ENCODE data around the gene WDR64. TPM values are rescaled to one million over a fixed set of nuclear protein-coding genes. Genes with fewer than 3 reads are reported as not detected.
A peak's percentile ranks its signal among the peaks of the same experiment; 100 is the strongest.

The WDR64 gene
- total RNA-seq, 1 experiment from 2014 or later, result not detected

DNA sequence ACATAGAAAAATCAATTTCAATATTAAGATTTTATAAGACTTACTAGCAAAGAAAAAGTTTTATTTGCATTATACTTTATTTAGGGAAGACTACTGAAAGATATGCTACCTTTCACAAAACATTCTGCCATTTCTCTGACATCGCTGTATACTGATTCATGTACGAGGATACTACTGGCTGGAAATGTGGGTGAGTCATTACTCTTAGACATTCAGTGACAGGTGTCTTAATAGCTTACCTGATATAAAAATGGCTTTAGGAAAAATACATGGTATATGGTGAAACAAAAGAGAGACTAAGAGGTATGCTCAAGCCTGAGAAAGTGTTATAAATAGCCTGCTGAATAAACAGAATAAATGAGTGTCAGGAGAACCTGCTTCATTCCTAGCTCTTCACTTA, 122.9 kb downstream of the WDR64 start:
- CTCF ChIA-PET, result no interaction called here

DNA sequence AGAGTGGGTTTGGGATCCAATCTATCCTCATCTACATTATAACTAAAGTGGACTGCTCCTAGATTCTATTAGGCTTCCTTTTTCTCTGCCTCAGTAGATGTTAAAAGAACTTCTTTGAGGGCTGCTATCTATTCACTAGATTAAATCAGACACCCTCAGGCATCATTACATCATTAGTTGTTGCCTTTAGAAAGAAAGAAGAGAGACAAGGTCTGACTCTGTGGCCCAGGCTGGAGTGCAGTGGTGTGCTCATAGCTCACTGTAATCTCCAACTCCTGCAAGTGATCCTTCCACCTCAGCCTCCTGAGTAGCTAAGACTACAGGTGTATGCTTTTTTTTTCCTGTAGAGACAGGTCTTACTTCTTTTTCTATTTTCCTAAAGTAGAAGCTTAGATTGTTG, 124.8 kb downstream of the WDR64 start:
- intact Hi-C loops (cut with micrococcal nuclease; ENCODE audit: unreplicated experiment), result no loop called here
- 0 out of 2 replicates have a peak, but pooled peaks cover 4% of the 10 kb centered on the region for H3K9me2 ChIP-seq (ENCODE audit: insufficient read depth)
- no peak overlapping the region for H3K4me3 ChIP-seq
- H3K4me1 ChIP-seq (replicated peaks; ENCODE audit: insufficient read depth), result no peaks in the 10 kb centered on the region
- no peak overlapping the region for H2AFZ ChIP-seq
- TF ChIP-seq CTCF (conservative IDR thresholded peaks at IDR 0.05), result no peak
- no peak for TF ChIP-seq EZH2 (IDR thresholded peaks at IDR 0.05; ENCODE audit: low read depth)
- CTCF ChIA-PET, result no interaction called here
- no peaks in the 10 kb centered on the region for H3K9me3 ChIP-seq (ENCODE audit: insufficient read depth, low read depth)
- no peaks in the 10 kb centered on the region for H4K20me1 ChIP-seq (ENCODE audit: insufficient read depth)
- H3K4me2 ChIP-seq, result no peak overlapping the region
- H3F3A ChIP-seq (ENCODE audit: insufficient read depth, low read depth), result no peaks in the 10 kb centered on the region
- no peaks in the 10 kb centered on the region for H3K27me3 ChIP-seq (ENCODE audit: insufficient read depth, low read depth)
- H3K27ac ChIP-seq, result no peak overlapping the region
- no peaks in the 10 kb centered on the region for H3K79me2 ChIP-seq (ENCODE audit: low read depth)
- no peak for DNase-seq
- BruUV-seq (replicated peaks), result no TSS peak
- POLR2A ChIA-PET (ENCODE audit: unreplicated experiment), result interaction anchor here (0.5 kb wide), 1 partner anchor 136 kb away, joined by 18 read pairs; the partner anchor contains the start of genes CHML and OPN3
- H3K36me3 ChIP-seq (ENCODE audit: low read depth), result no peaks in the 10 kb centered on the region

More for the DNA sequence above, 122.9 kb downstream of the WDR64 start:
- no peaks in the 10 kb centered on the region for H3K36me3 ChIP-seq (ENCODE audit: low read depth)
- intact Hi-C loops (cut with micrococcal nuclease; ENCODE audit: unreplicated experiment), result no loop called here
- H3K27ac ChIP-seq, result no peak overlapping the region
- H3F3A ChIP-seq (ENCODE audit: insufficient read depth, low read depth), result no peaks in the 10 kb centered on the region
- TF ChIP-seq CTCF (conservative IDR thresholded peaks at IDR 0.05) (no peak), EZH2 (IDR thresholded peaks at IDR 0.05; ENCODE audit: low read depth) (no peak)
- H2AFZ ChIP-seq, result no peak overlapping the region
- POLR2A ChIA-PET (ENCODE audit: unreplicated experiment), result no interaction called here
- no peak overlapping the region for H3K4me2 ChIP-seq
- peak in 1 of 2 experiments; percentile 43 for DNase-seq
- H3K79me2 ChIP-seq (ENCODE audit: low read depth), result no peaks in the 10 kb centered on the region
- no peaks in the 10 kb centered on the region for H3K27me3 ChIP-seq (ENCODE audit: insufficient read depth, low read depth)
- H3K4me3 ChIP-seq, result no peak overlapping the region
- BruUV-seq (replicated peaks), result no TSS peak
- 0 out of 2 replicates have a peak, but pooled peaks cover 4% of the 10 kb centered on the region for H3K9me2 ChIP-seq (ENCODE audit: insufficient read depth)
- no peaks in the 10 kb centered on the region for H3K9me3 ChIP-seq (ENCODE audit: insufficient read depth, low read depth)
- no peaks in the 10 kb centered on the region for H3K4me1 ChIP-seq (replicated peaks; ENCODE audit: insufficient read depth)
- H4K20me1 ChIP-seq (ENCODE audit: insufficient read depth), result no peaks in the 10 kb centered on the region

- Histone ChIP-seq H3K27ac (no peak overlapping the region), H3K4me3 (no peak overlapping the region), H3F3A (ENCODE audit: insufficient read depth, low read depth) (no peaks in the 10 kb centered on the region), H2AFZ (no peak overlapping the region), H3K4me1 (replicated peaks; ENCODE audit: insufficient read depth) (0 out of 2 replicates have a peak, but pooled peaks cover 5% of the 10 kb centered on the region), H3K36me3 (ENCODE audit: low read depth) (no peaks in the 10 kb centered on the region), H3K4me2 (no peak overlapping the region), H3K9me2 (ENCODE audit: insufficient read depth) (0 out of 2 replicates have a peak, but pooled peaks cover 4% of the 10 kb centered on the region), H3K27me3 (ENCODE audit: insufficient read depth, low read depth) (no peaks in the 10 kb centered on the region), H3K9me3 (ENCODE audit: insufficient read depth, low read depth) (no peaks in the 10 kb centered on the region), H3K79me2 (ENCODE audit: low read depth) (no peaks in the 10 kb centered on the region), H4K20me1 (ENCODE audit: insufficient read depth) (no peaks in the 10 kb centered on the region)
- ChIA-PET CTCF (no interaction called here), POLR2A (ENCODE audit: unreplicated experiment) (interaction anchor here (0.6 kb wide), 1 partner anchor 13 kb away, joined by 8 read pairs; no protein-coding TSS in a partner anchor)
- no peak for DNase-seq
- TF ChIP-seq EZH2 (IDR thresholded peaks at IDR 0.05; ENCODE audit: low read depth), result no peak
- TF ChIP-seq CTCF (conservative IDR thresholded peaks at IDR 0.05), result no peak
- intact Hi-C loops (cut with micrococcal nuclease; ENCODE audit: unreplicated experiment), result no loop called here
- no TSS peak for BruUV-seq (replicated peaks)
Observed at GRCh38 chr1:241778117-241778516, 126.0 kb downstream of the WDR64 start.
